Measurements from ENCODE around the gene EPHX1. TPM values are rescaled to one million over a fixed set of nuclear protein-coding genes. Genes with fewer than 3 reads are reported as not detected.

The EPHX1 gene
- polyA plus RNA-seq, 2 of the 4 experiments (the other 2 are of a cell fraction) = 150 to 252 TPM

GRCh38 chr1:225818229-225818628, 8.3 kb downstream of the EPHX1 start:
- H3K4me2 ChIP-seq = peak overlapping the region; percentile 45
- DNase-seq (ENCODE audit: low read depth in 1 of 2, low spot score in 1 of 2) (no peak), ATAC-seq (no peak), FAIRE-seq (no peak)
- H3K9me3 ChIP-seq = no peaks in the 10 kb centered on the region
- POLR2A ChIA-PET = no interaction called here
- H3K4me3 ChIP-seq = no peak overlapping the region
- WGBS (ENCODE audit: missing lambda C conversion rate) = 83% methylated on average over 7 of the region's 7 CpGs
- H3K4me1 ChIP-seq = peaks cover 81% of the 10 kb centered on the region
- H3K27ac ChIP-seq = peak overlapping the region; percentile 96 to 99
- no peak for TF ChIP-seq HEYL (CRISPR knock-in tag; IDR thresholded peaks at IDR 0.05)
- no peak for TF ChIP-seq ESRRA (IDR thresholded peaks at IDR 0.05; ENCODE audit: borderline replicate concordance, low read length)
- TF ChIP-seq E2F6 (IDR thresholded peaks at IDR 0.05; ENCODE audit: borderline replicate concordance, low read depth) = no peak
- TF ChIP-seq KDM5A (IDR thresholded peaks at IDR 0.05) = no peak
- no peak for TF ChIP-seq CHD2 (IDR thresholded peaks at IDR 0.05; ENCODE audit: low read length, partially characterized antibody)
- TF ChIP-seq MYC (IDR thresholded peaks at IDR 0.05; ENCODE audit: borderline replicate concordance, low read length) = no peak
- TF ChIP-seq HMGXB4 (CRISPR knock-in tag; IDR thresholded peaks at IDR 0.05; ENCODE audit: borderline replicate concordance) = no peak
- TF ChIP-seq ZFP36 (IDR thresholded peaks at IDR 0.05; ENCODE audit: borderline replicate concordance, partially characterized antibody) = no peak
- TF ChIP-seq USF2 (IDR thresholded peaks at IDR 0.05) = no peak
- TF ChIP-seq CBX2 (IDR thresholded peaks at IDR 0.05; ENCODE audit: borderline replicate concordance, low read depth) = no peak
- TF ChIP-seq ATOH8 (CRISPR knock-in tag; IDR thresholded peaks at IDR 0.05; ENCODE audit: low read depth) = no peak
- TF ChIP-seq SREBF2 (IDR thresholded peaks at IDR 0.05) = no peak
- no peak for TF ChIP-seq MAFK (IDR thresholded peaks at IDR 0.05; ENCODE audit: partially characterized antibody)
- CTCF ChIA-PET = interaction anchor here (0.6 to 2.8 kb wide), 7 partner anchors 9 to 344 kb away, joined by 3 to 18 read pairs (median 5); partner anchors contain the start of gene SRP9

- ATAC-seq = no peak
- Histone ChIP-seq H3K4me2 (no peak overlapping the region), H3K9me3 (no peaks in the 10 kb centered on the region), H3K4me3 (no peak overlapping the region), H3K27ac (peak overlapping the region; percentile 51 to 66), H3K4me1 (peaks cover 68% of the 10 kb centered on the region)
- ChIA-PET CTCF (interaction anchor here (0.6 to 2.8 kb wide), 5 partner anchors 21 to 345 kb away, joined by 3 to 18 read pairs (median 3); partner anchors contain the start of gene SRP9), POLR2A (no interaction called here)
- FAIRE-seq = no peak
- DNase-seq (ENCODE audit: low read depth in 1 of 2, low spot score in 1 of 2) = no peak
- TF ChIP-seq HOXB5 (CRISPR knock-in tag; IDR thresholded peaks at IDR 0.05) (no peak), HDAC2 (IDR thresholded peaks at IDR 0.05) (no peak), CHD2 (IDR thresholded peaks at IDR 0.05; ENCODE audit: low read length, partially characterized antibody) (no peak), HOXA7 (CRISPR knock-in tag; IDR thresholded peaks at IDR 0.05) (no peak), TFCP2L1 (CRISPR knock-in tag; IDR thresholded peaks at IDR 0.05) (no peak), USF2 (IDR thresholded peaks at IDR 0.05) (no peak), FOSB (CRISPR knock-in tag; IDR thresholded peaks at IDR 0.05) (no peak), JUN (IDR thresholded peaks at IDR 0.05) (no peak), SREBF2 (IDR thresholded peaks at IDR 0.05) (no peak), KDM5A (IDR thresholded peaks at IDR 0.05) (no peak), HOXB13 (CRISPR knock-in tag; IDR thresholded peaks at IDR 0.05; ENCODE audit: low read depth) (no peak), ZSCAN20 (CRISPR knock-in tag; IDR thresholded peaks at IDR 0.05) (no peak)
- 93% methylated on average over 12 of the region's 12 CpGs for WGBS (ENCODE audit: missing lambda C conversion rate)
Measured at GRCh38 chr1:225819346-225820192, 9.6 kb downstream of the EPHX1 start.

Measured in A549 (cell line).